NCI-H1105 treated with DMSO at 0.1 percent for 48 hours (cell line): Measurements from ENCODE around the gene CELSR1.

Experiments
- DNase-seq: peaks from one replicate; lab custom pipeline; 2025; lab: John Stamatoyannopoulos, UW

Gene CELSR1

GRCh38 chr22:46394622-46395021 lies 142.8 kb downstream of the CELSR1 start:
- no peak for DNase-seq

- no peak for DNase-seq
Measured at GRCh38 chr22:46393873-46394272, 143.5 kb downstream of the CELSR1 start.

- no peak for DNase-seq
Measured at GRCh38 chr22:46392137-46392844, 145.1 kb downstream of the CELSR1 start.

GRCh38 chr22:46391486-46392136 lies 145.8 kb downstream of the CELSR1 start:
- DNase-seq: no peak

GRCh38 chr22:46390652-46391301 lies 146.6 kb downstream of the CELSR1 start:
- no peak for DNase-seq

- no peak for DNase-seq
Measured at GRCh38 chr22:46390105-46390651, 147.2 kb downstream of the CELSR1 start.

GRCh38 chr22:46389081-46389480 lies 148.3 kb downstream of the CELSR1 start:
- no peak for DNase-seq

GRCh38 chr22:46388647-46389046 lies 148.8 kb downstream of the CELSR1 start:
- no peak for DNase-seq

GRCh38 chr22:46387748-46388147 lies 149.7 kb downstream of the CELSR1 start:
- no peak for DNase-seq

- no peak for DNase-seq
Measured at GRCh38 chr22:46386312-46386711, 151.1 kb downstream of the CELSR1 start.

- DNase-seq: no peak
Measured at GRCh38 chr22:46382524-46382923, 154.9 kb downstream of the CELSR1 start.

- DNase-seq: no peak
Measured at GRCh38 chr22:46381731-46382130, 155.7 kb downstream of the CELSR1 start.

GRCh38 chr22:46381142-46381541 lies 156.3 kb downstream of the CELSR1 start:
- DNase-seq: no peak

GRCh38 chr22:46380581-46380980 lies 156.8 kb downstream of the CELSR1 start:
- no peak for DNase-seq

- no peak for DNase-seq
Measured at GRCh38 chr22:46380069-46380468, 157.4 kb downstream of the CELSR1 start.

GRCh38 chr22:46379066-46379930 lies 158.1 kb downstream of the CELSR1 start:
- DNase-seq: no peak

- no peak for DNase-seq
Measured at GRCh38 chr22:46378426-46379065, 158.9 kb downstream of the CELSR1 start.

- no peak for DNase-seq
Measured at GRCh38 chr22:46377525-46378425, 159.6 kb downstream of the CELSR1 start.

GRCh38 chr22:46376908-46377524 lies 160.4 kb downstream of the CELSR1 start:
- no peak for DNase-seq

GRCh38 chr22:46376111-46376510 lies 161.3 kb downstream of the CELSR1 start:
- no peak for DNase-seq
